B cell (primary cell): ENCODE data around the gene CMIP. TPM values are rescaled to one million over a fixed set of nuclear protein-coding genes. Genes with fewer than 3 reads are reported as not detected.

Source experiments
- ATAC-seq: fragments of 200-7000 bp; cut with Tn5 transposase; one replicate; pipeline ENCODE4 v1.10.0; 2021; ENCODE audit warnings: low read depth, mild to moderate bottlenecking, moderate number of reproducible peaks, moderate library complexity
- CTCF ChIA-PET: fragments of 350-600 bp; sonication (Branson Sonifier 250); formaldehyde crosslinking; loops from one replicate; lab custom pipeline; 2021; ENCODE audit warnings: antibody characterized with exemption, inconsistent platforms; lab: Charles Lee
- POLR2A ChIA-PET: fragments of 350-600 bp; sonication (Branson Sonifier 250); formaldehyde crosslinking; loops from one replicate; lab custom pipeline; 2021; ENCODE audit warnings: antibody characterized with exemption; lab: Charles Lee
- DNase-seq: peaks from one replicate; pipeline ENCODE4 v3.0.0; 2013
- H2AFZ ChIP-seq: 2 replicates; pipeline ENCODE4 v1.6.1; 2012; ENCODE audit warnings: mild to moderate bottlenecking, low read depth, low read length; ENCODE audit not compliant: insufficient read depth, poor library complexity, severe bottlenecking
- H3K27ac ChIP-seq, 2 donors: 1 replicate in 1 of 2; 2 replicates in 1 of 2; pipeline ENCODE4 v1.5.1; 2012 to 2013; ENCODE audit warnings: low read length in 2 of 2, mild to moderate bottlenecking in 2 of 2, moderate library complexity in 1 of 2
- H3K27me3 ChIP-seq, 4 experiments: fragments of 200-600 bp in 1 of 4; sonication (generic) in 1 of 4; replicated peaks in 1 of 4; 1 replicate in 2 of 4; 2 replicates in 2 of 4; pipeline versions ENCODE4 v1.6.1 to v1.7.0; 2013 to 2016; ENCODE audit warnings: low read length in 3 of 4, mild to moderate bottlenecking in 2 of 4, mixed read lengths in 1 of 4, moderate library complexity in 1 of 4; ENCODE audit not compliant: insufficient read depth in 4 of 4, control insufficient read depth in 3 of 4; ENCODE audit errors: control extremely low read depth in 1 of 4
- H3K36me3 ChIP-seq, 2 experiments: replicated peaks in 1 of 2; 1 replicate in 1 of 2; 2 replicates in 1 of 2; pipeline versions ENCODE4 v1.6.1 to v1.7.1; 2013; ENCODE audit warnings: low read length in 1 of 2; ENCODE audit not compliant: insufficient read depth in 2 of 2, control insufficient read depth in 1 of 2; ENCODE audit errors: control extremely low read depth in 1 of 2, extremely low read depth in 1 of 2
- H3K4me1 ChIP-seq, 2 donors: fragments of 200-600 bp in 1 of 2; sonication (generic) in 1 of 2; 1 replicate in 1 of 2; 2 replicates in 1 of 2; pipeline versions ENCODE4 v1.5.1 to v1.6.1; 2013 to 2017; ENCODE audit warnings: low read length in 2 of 2; ENCODE audit not compliant: control insufficient read depth in 2 of 2, insufficient read depth in 2 of 2
- H3K4me2 ChIP-seq: replicated peaks from 2 replicates; pipeline ENCODE3; 2012; ENCODE audit warnings: mild to moderate bottlenecking, low read depth, low read length; ENCODE audit not compliant: poor library complexity, severe bottlenecking
- H3K4me3 ChIP-seq, 5 experiments: fragments of 200-600 bp in 1 of 5; sonication (generic) in 1 of 5; 1 replicate in 3 of 5; 2 replicates in 2 of 5; pipeline versions ENCODE4 v1.5.1 to v1.7.0; 2011 to 2016; ENCODE audit warnings: low read length in 4 of 5, mild to moderate bottlenecking in 4 of 5, low read depth in 2 of 5, control low read depth in 1 of 5, moderate library complexity in 1 of 5; ENCODE audit not compliant: insufficient read depth in 1 of 5; ENCODE audit errors: control extremely low read depth in 1 of 5, extremely low read depth in 1 of 5
- H3K79me2 ChIP-seq: fragments of 200-600 bp; sonication (generic); one replicate; pipeline ENCODE4 v1.6.0; 2016; ENCODE audit warnings: low read length; ENCODE audit not compliant: control insufficient read depth, insufficient read depth
- H3K9ac ChIP-seq: fragments of 200-600 bp; sonication (generic); 2 replicates; pipeline ENCODE4 v1.6.1; 2017; ENCODE audit warnings: mild to moderate bottlenecking, low read length, moderate library complexity
- H3K9me3 ChIP-seq, 3 donors: one replicate each; pipeline versions ENCODE4 v1.6.1 to v1.7.1; 2013; ENCODE audit warnings: low read length in 2 of 3; ENCODE audit not compliant: control insufficient read depth in 2 of 3, insufficient read depth in 1 of 3; ENCODE audit errors: control extremely low read depth in 1 of 3
- H4K20me1 ChIP-seq: 2 replicates; pipeline ENCODE4 v1.6.0; 2012; ENCODE audit warnings: mild to moderate bottlenecking, low read length; ENCODE audit not compliant: insufficient read depth, control insufficient read depth, poor library complexity, severe bottlenecking
- H3K27ac Mint-ChIP-seq: one replicate; pipeline ENCODE4 v1.8.0; 2021; ENCODE audit warnings: mixed read lengths
- H3K27me3 Mint-ChIP-seq: one replicate; pipeline ENCODE4 v1.8.0; 2021; ENCODE audit warnings: mixed read lengths
- H3K4me1 Mint-ChIP-seq: one replicate; pipeline ENCODE4 v1.8.0; 2021; ENCODE audit warnings: mixed read lengths
- H3K4me3 Mint-ChIP-seq: one replicate; pipeline ENCODE4 v1.8.0; 2021; ENCODE audit warnings: mixed read lengths
- H3K9me3 Mint-ChIP-seq: one replicate; pipeline ENCODE4 v1.8.0; 2022; ENCODE audit warnings: mixed read lengths; ENCODE audit not compliant: insufficient read depth
- EZH2 ChIP-seq: IDR thresholded peaks from 2 replicates; pipeline ENCODE4 v1.6.1; 2012; ENCODE audit warnings: borderline replicate concordance, low read depth, mild to moderate bottlenecking, moderate library complexity, low read length; ENCODE audit not compliant: insufficient read depth, poor library complexity, severe bottlenecking
- WGBS: methylation state at CpG from one replicate; pipeline ENCODE4 v1.1.5; 2013; ENCODE audit warnings: missing lambda C conversion rate; ENCODE audit not compliant: insufficient coverage; 5-methylcytosine and 5-hydroxymethylcytosine counted together
- intact Hi-C: fragments of 100-400 bp; cut with micrococcal nuclease; formaldehyde crosslinking; loops from one replicate; pipeline ENCODE4 v1.10.0; 2022
- polyA plus RNA-seq: library from polyadenylated mRNA; depleted of rRNA; stranded (reverse); fragments of >200 nt; gene quantifications from 2 replicates; pipeline ENCODE4 v1.2.3, GENCODE V29; 2012
- total RNA-seq, 2 donors: library from RNA; stranded (reverse); fragments of 120-200 nt in 1 of 2; gene quantifications; 1 replicate in 1 of 2; 2 replicates in 1 of 2; pipeline versions ENCODE4 v1.2.3 to v1.2.4, GENCODE V29; 2013 to 2022
- TF ChIP-seq, protein P1 (sequence below): fragments of 200-600 bp; IDR thresholded peaks from one replicate; pipeline ENCODE4 v1.8.0; 2022; ENCODE audit warnings: antibody characterized with exemption, mild to moderate bottlenecking

CMIP gene
- total and polyA plus RNA-seq, 2 donors (not counting 1 experiment from before 2014, with no cell fraction given): 27.1 to 155 TPM

GRCh38 chr16:81500833-81501521 lies 56.4 kb downstream of the CMIP start:
- H3K4me1 ChIP-seq: peaks cover 79 to 89% of the 10 kb centered on the region in 2 donors
- peak; percentile 95 for DNase-seq
- CTCF ChIA-PET: interaction anchor here (0.6 to 6.4 kb wide), 18 partner anchors 10 to 239 kb away, joined by 3 to 49 read pairs (median 4); partner anchors contain the start of gene CMIP

More at GRCh38 chr16:81500833-81501521, 56.4 kb downstream of the CMIP start:
- ATAC-seq: peak; percentile 94
- Histone ChIP-seq H3K27me3 (no peaks in the 10 kb centered on the region), H3K4me3 (peak overlapping the region in 4 of 5 experiments; percentile 21 to 61 (median 32)), H3K9me3 (no peaks in the 10 kb centered on the region), H4K20me1 (peaks cover 26% of the 10 kb centered on the region), H3K27ac (peak overlapping the region; percentile 80 to 91), H3K36me3 (peaks cover 0 to 5% of the 10 kb centered on the region in 2 experiments), H3K9ac (peak overlapping the region; percentile 69), H3K79me2 (peaks cover 82% of the 10 kb centered on the region), H2AFZ (no peak overlapping the region), H3K4me2 (peak overlapping the region; percentile 82)
- Mint-ChIP-seq H3K27me3 (no peaks in the 10 kb centered on the region), H3K4me1 (peaks cover 89% of the 10 kb centered on the region), H3K27ac (peak overlapping the region; percentile 89), H3K4me3 (peak overlapping the region; percentile 85), H3K9me3 (no peaks in the 10 kb centered on the region)
- WGBS: 14% methylated on average over 12 of the region's 17 CpGs
- POLR2A ChIA-PET: interaction anchor here (0.6 to 2.4 kb wide), 12 partner anchors 14 to 273 kb away, joined by 3 to 27 read pairs (median 4); no protein-coding TSS in a partner anchor
- intact Hi-C loops: loop anchor here (1.0 to 10.0 kb wide), 9 partner anchors 13 to 334 kb away; partner anchors contain the start of gene GAN
- TF ChIP-seq, protein P1, sequence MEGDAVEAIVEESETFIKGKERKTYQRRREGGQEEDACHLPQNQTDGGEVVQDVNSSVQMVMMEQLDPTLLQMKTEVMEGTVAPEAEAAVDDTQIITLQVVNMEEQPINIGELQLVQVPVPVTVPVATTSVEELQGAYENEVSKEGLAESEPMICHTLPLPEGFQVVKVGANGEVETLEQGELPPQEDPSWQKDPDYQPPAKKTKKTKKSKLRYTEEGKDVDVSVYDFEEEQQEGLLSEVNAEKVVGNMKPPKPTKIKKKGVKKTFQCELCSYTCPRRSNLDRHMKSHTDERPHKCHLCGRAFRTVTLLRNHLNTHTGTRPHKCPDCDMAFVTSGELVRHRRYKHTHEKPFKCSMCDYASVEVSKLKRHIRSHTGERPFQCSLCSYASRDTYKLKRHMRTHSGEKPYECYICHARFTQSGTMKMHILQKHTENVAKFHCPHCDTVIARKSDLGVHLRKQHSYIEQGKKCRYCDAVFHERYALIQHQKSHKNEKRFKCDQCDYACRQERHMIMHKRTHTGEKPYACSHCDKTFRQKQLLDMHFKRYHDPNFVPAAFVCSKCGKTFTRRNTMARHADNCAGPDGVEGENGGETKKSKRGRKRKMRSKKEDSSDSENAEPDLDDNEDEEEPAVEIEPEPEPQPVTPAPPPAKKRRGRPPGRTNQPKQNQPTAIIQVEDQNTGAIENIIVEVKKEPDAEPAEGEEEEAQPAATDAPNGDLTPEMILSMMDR: no peak
- no peak for TF ChIP-seq EZH2
